H1 (cell line): ENCODE data around the gene POLE. TPM values are rescaled to one million over a fixed set of nuclear protein-coding genes. Genes with fewer than 3 reads are reported as not detected.

Experiments used
- CTCF ChIA-PET: fragments of 300-600 bp; sonication (Branson Sonifier 250); formaldehyde crosslinking; loops from one replicate; lab custom pipeline; 2021; ENCODE audit not compliant: partially characterized antibody; lab: Charles Lee
- POLR2A ChIA-PET: fragments of 300-600 bp; sonication (Branson Sonifier 250); formaldehyde crosslinking; loops from one replicate; lab custom pipeline; 2021; ENCODE audit warnings: inconsistent platforms; ENCODE audit not compliant: partially characterized antibody; lab: Charles Lee
- DNase-seq, 2 experiments: peaks; one replicate each; pipeline versions ENCODE4 v3.0.0 to v3.0.0-alpha.2; 2010 to 2022; ENCODE audit warnings: low spot score in 2 of 2, low read depth in 1 of 2, mixed read lengths in 1 of 2
- FAIRE-seq: peaks from 2 replicates; lab custom pipeline; 2011; peaks lifted over from hg19 to GRCh38; lab: Jason Lieb, UNC
- H2AFZ ChIP-seq: 2 replicates; pipeline ENCODE4 v1.8.1; 2012; ENCODE audit warnings: low read length, inconsistent platforms
- H2AK5ac ChIP-seq: 2 replicates; pipeline ENCODE4 v1.6.1; 2013; ENCODE audit warnings: low read depth, low read length
- H2BK120ac ChIP-seq: replicated peaks from 2 replicates; pipeline ENCODE3; 2013; ENCODE audit warnings: low read depth, low read length, inconsistent platforms
- H2BK12ac ChIP-seq: 2 replicates; pipeline ENCODE4 v1.6.1; 2013; ENCODE audit warnings: low read depth, low read length
- H2BK15ac ChIP-seq: 2 replicates; pipeline ENCODE4 v1.6.1; 2013; ENCODE audit warnings: low read length
- H2BK20ac ChIP-seq: 2 replicates; pipeline ENCODE4 v1.6.1; 2013; ENCODE audit warnings: low read length
- H2BK5ac ChIP-seq: 2 replicates; pipeline ENCODE4 v1.6.1; 2013; ENCODE audit warnings: low read depth, low read length
- H3K14ac ChIP-seq: 2 replicates; pipeline ENCODE4 v1.6.1; 2013; ENCODE audit warnings: inconsistent platforms; ENCODE audit not compliant: insufficient read length
- H3K18ac ChIP-seq: 2 replicates; pipeline ENCODE4 v1.6.1; 2013; ENCODE audit warnings: low read length; ENCODE audit errors: extremely low read depth
- H3K23ac ChIP-seq: 2 replicates; pipeline ENCODE4 v1.6.1; 2013; ENCODE audit warnings: inconsistent platforms; ENCODE audit not compliant: insufficient read length
- H3K23me2 ChIP-seq: 2 replicates; pipeline ENCODE4 v1.6.1; 2013; ENCODE audit warnings: low read depth, low read length
- H3K27ac ChIP-seq: 2 replicates; pipeline ENCODE4 v1.6.1; 2011; ENCODE audit warnings: low read depth, low read length, inconsistent platforms
- H3K27me3 ChIP-seq, 4 experiments: replicated peaks in 1 of 4; 1 replicate in 1 of 4; 2 replicates in 3 of 4; pipeline versions ENCODE4 v1.6.1 to v1.8.1; 2011 to 2013; ENCODE audit warnings: low read length in 3 of 4, mild to moderate bottlenecking in 3 of 4, inconsistent platforms in 2 of 4, mixed read lengths in 2 of 4, moderate library complexity in 1 of 4; ENCODE audit not compliant: control insufficient read depth in 3 of 4, insufficient read depth in 3 of 4; ENCODE audit errors: extremely low read depth in 1 of 4
- H3K36me3 ChIP-seq, 4 experiments: 2 replicates each; pipeline versions ENCODE4 v1.6.1 to v1.8.1; 2011 to 2013; ENCODE audit warnings: mild to moderate bottlenecking in 4 of 4, low read length in 3 of 4, moderate library complexity in 2 of 4, control low read depth in 1 of 4, inconsistent platforms in 1 of 4; ENCODE audit not compliant: insufficient read depth in 4 of 4, control insufficient read depth in 2 of 4
- H3K4ac ChIP-seq: replicated peaks from 2 replicates; pipeline ENCODE3; 2013; ENCODE audit warnings: low read length, low read depth, mixed read lengths, inconsistent platforms; ENCODE audit not compliant: insufficient read length
- H3K4me1 ChIP-seq, 4 experiments: replicated peaks in 1 of 4; 1 replicate in 1 of 4; 2 replicates in 3 of 4; pipeline versions ENCODE4 v1.6.1 to v1.8.1; 2011 to 2013; ENCODE audit warnings: low read length in 3 of 4, inconsistent platforms in 2 of 4, mixed read lengths in 1 of 4; ENCODE audit not compliant: insufficient read depth in 4 of 4, control insufficient read depth in 3 of 4
- H3K4me2 ChIP-seq, 2 experiments: 2 replicates each; pipeline versions ENCODE4 v1.6.1 to v1.8.1; 2011 to 2013; ENCODE audit warnings: low read depth in 2 of 2, low read length in 2 of 2, control low read depth in 1 of 2, inconsistent platforms in 1 of 2, mild to moderate bottlenecking in 1 of 2; ENCODE audit not compliant: insufficient read depth in 1 of 2
- H3K4me3 ChIP-seq, 4 experiments: fragments of 200-600, 300-600 bp in 1 of 4; sonication (generic), shearing (Covaris generic), sonication (Bioruptor Twin) in 1 of 4; 2 replicates each; pipeline versions ENCODE4 v1.5.1 to v1.8.1; 2011 to 2016; ENCODE audit warnings: low read length in 4 of 4, low read depth in 3 of 4, control low read depth in 2 of 4, inconsistent platforms in 2 of 4, mild to moderate bottlenecking in 2 of 4, mixed read lengths in 1 of 4, moderate library complexity in 1 of 4; ENCODE audit not compliant: insufficient read depth in 2 of 4; ENCODE audit errors: extremely low read depth in 1 of 4
- H3K56ac ChIP-seq: replicated peaks from 2 replicates; pipeline ENCODE3; 2013; ENCODE audit warnings: low read depth, mild to moderate bottlenecking, mixed read lengths, low read length, inconsistent platforms; ENCODE audit not compliant: insufficient read length
- H3K79me1 ChIP-seq: 2 replicates; pipeline ENCODE4 v1.6.1; 2013; ENCODE audit warnings: low read depth, low read length, control low read depth
- H3K79me2 ChIP-seq, 2 experiments: 2 replicates each; pipeline versions ENCODE4 v1.6.1 to v1.8.1; 2012 to 2013; ENCODE audit warnings: low read length in 2 of 2, mild to moderate bottlenecking in 2 of 2, inconsistent platforms in 1 of 2; ENCODE audit not compliant: insufficient read depth in 2 of 2, control insufficient read depth in 1 of 2
- H3K9ac ChIP-seq, 4 experiments: replicated peaks in 1 of 4; 1 replicate in 1 of 4; 2 replicates in 3 of 4; pipeline versions ENCODE4 v1.6.1 to v1.8.1; 2011 to 2013; ENCODE audit warnings: low read depth in 3 of 4, low read length in 3 of 4, control low read depth in 2 of 4, mild to moderate bottlenecking in 2 of 4, moderate library complexity in 2 of 4, inconsistent platforms in 1 of 4; ENCODE audit errors: extremely low read depth in 1 of 4
- H3K9me3 ChIP-seq, 2 experiments: 2 replicates each; pipeline versions ENCODE4 v1.6.1 to v1.8.1; 2012 to 2013; ENCODE audit warnings: mild to moderate bottlenecking in 2 of 2, moderate library complexity in 2 of 2, control low read depth in 1 of 2, inconsistent platforms in 1 of 2, low read depth in 1 of 2, low read length in 1 of 2, mixed read lengths in 1 of 2; ENCODE audit not compliant: insufficient read depth in 2 of 2
- H4K20me1 ChIP-seq, 2 experiments: replicated peaks in 1 of 2; 2 replicates each; pipeline versions ENCODE3 to v1.8.1; 2011 to 2013; ENCODE audit warnings: inconsistent platforms in 2 of 2, low read length in 2 of 2, mild to moderate bottlenecking in 1 of 2; ENCODE audit not compliant: insufficient read depth in 2 of 2, control insufficient read depth in 1 of 2
- H4K5ac ChIP-seq: 2 replicates; pipeline ENCODE4 v1.6.1; 2013; ENCODE audit warnings: low read length, low read depth, mixed read lengths, inconsistent platforms; ENCODE audit not compliant: insufficient read length
- H4K8ac ChIP-seq: 2 replicates; pipeline ENCODE4 v1.8.0; 2013; ENCODE audit warnings: mild to moderate bottlenecking, moderate library complexity, low read length, inconsistent platforms; ENCODE audit not compliant: insufficient read depth; ENCODE audit errors: extremely low read depth
- H4K91ac ChIP-seq: replicated peaks from 2 replicates; pipeline ENCODE3; 2013; ENCODE audit warnings: low read length, mixed read lengths, inconsistent platforms; ENCODE audit not compliant: insufficient read length
- BRCA1 ChIP-seq: IDR thresholded peaks from 2 replicates; pipeline ENCODE4 v1.6.1; 2012; ENCODE audit warnings: low read depth, low read length, improper control_type of control experiment
- CEBPB ChIP-seq: IDR thresholded peaks from 2 replicates; pipeline ENCODE4 v1.6.1; 2012; ENCODE audit warnings: low read depth, low read length
- SAP30 ChIP-seq: fragments of 300-600 bp; sonication (generic); IDR thresholded peaks from 2 replicates; pipeline ENCODE4 v1.7.1; 2012; ENCODE audit warnings: low read length, moderate library complexity, mild to moderate bottlenecking, inconsistent platforms; ENCODE audit not compliant: insufficient read depth, insufficient replicate concordance
- SIX5 ChIP-seq: IDR thresholded peaks from 2 replicates; pipeline ENCODE4 v1.6.1; 2011; ENCODE audit warnings: mild to moderate bottlenecking, low read depth, low read length
- TAF1 ChIP-seq: IDR thresholded peaks from 2 replicates; pipeline ENCODE4 v1.6.1; 2011; ENCODE audit warnings: mild to moderate bottlenecking, low read depth, low read length
- WGBS, 2 experiments: shearing (Covaris generic) in 1 of 2; methylation state at CpG; one replicate each; pipeline versions ENCODE4 v1.1.6 to v1.1.7; 2013 to 2015; ENCODE audit warnings: low lambda C conversion rate in 2 of 2, mixed read lengths in 2 of 2, inconsistent platforms in 1 of 2, low coverage in 1 of 2, missing lambda C conversion rate in 1 of 2; ENCODE audit not compliant: insufficient replicate concordance in 2 of 2, insufficient coverage in 1 of 2, insufficient read length in 1 of 2; ENCODE audit errors: extremely low coverage in 1 of 2, missing lambda C conversion rate in 1 of 2; 5-methylcytosine and 5-hydroxymethylcytosine counted together
- polyA plus RNA-seq, 7 experiments: library from polyadenylated mRNA; depleted of rRNA in 3 of 7; stranded (reverse) in 5 of 7; unstranded in 2 of 7; fragments of >200 nt in 5 of 7; fragments of 200-250 nt in 2 of 7; gene quantifications; 1 replicate in 5 of 7; 2 replicates in 1 of 7; 4 replicates in 1 of 7; pipeline versions ENCODE4 v1.2.1 to v1.2.3, GENCODE V29; 2011 to 2013; ENCODE audit warnings: missing spikeins in 2 of 7, mixed read lengths in 2 of 7
- total RNA-seq: library from RNA; stranded (reverse); fragmentation: NEBNext Ultra II Directional; extraction: Animal tissue kit (Norgen Biotek cat#: 25700); gene quantifications from 2 replicates; pipeline ENCODE4 v1.2.1, GENCODE V29; 2021

Gene POLE
- total and polyA plus RNA-seq, 2 of the 8 experiments (the other 6 are each of a cell fraction or from before 2014, with no cell fraction given): 59.7 to 115 TPM

- no peak overlapping the region for H4K91ac ChIP-seq
- no peak overlapping the region for H3K4me3 ChIP-seq
- no peak overlapping the region for H2BK12ac ChIP-seq
- H2AFZ ChIP-seq: no peak overlapping the region
- no peak overlapping the region for H3K18ac ChIP-seq
- H3K9ac ChIP-seq: no peak overlapping the region
- peaks cover 0 to 8% of the 10 kb centered on the region in 2 experiments; a peak in 1 of 4 replicates for H3K9me3 ChIP-seq
- no peak overlapping the region for H3K27ac ChIP-seq
- H3K79me1 ChIP-seq: no peaks in the 10 kb centered on the region
- POLR2A ChIA-PET: interaction anchor here (0.9 to 3.1 kb wide), 4 partner anchors 10 to 46 kb away, joined by 3 to 17 read pairs (median 6); partner anchors contain the start of gene PGAM5
- H3K23ac ChIP-seq: no peak overlapping the region
- 94% methylated on average over 7 of the region's 7 CpGs; no CpG with 5 or more reads in 1 of the 2 experiments for WGBS, 2 experiments
- H3K4me1 ChIP-seq: no peaks in the 10 kb centered on the region; a peak in 1 of 7 replicates
- H2AK5ac ChIP-seq: no peak overlapping the region
- H3K56ac ChIP-seq: no peak overlapping the region
- H2BK120ac ChIP-seq: no peak overlapping the region
- no peak overlapping the region for H4K5ac ChIP-seq
- H3K4ac ChIP-seq: no peak overlapping the region
- no peak overlapping the region for H4K8ac ChIP-seq
- H3K4me2 ChIP-seq: no peak overlapping the region
- H3K36me3 ChIP-seq: peaks cover 31 to 88% (median 66%) of the 10 kb centered on the region in 4 experiments
- H2BK5ac ChIP-seq: no peak overlapping the region
- DNase-seq: no peak
- TF ChIP-seq CEBPB: no peak
- TF ChIP-seq BRCA1: no peak
- TF ChIP-seq SAP30: no peak
- no peak for TF ChIP-seq SIX5
- no peak for TF ChIP-seq TAF1
- no peaks in the 10 kb centered on the region for H3K23me2 ChIP-seq
- no peak overlapping the region for H2BK15ac ChIP-seq
- peaks cover 4 to 13% of the 10 kb centered on the region in 2 experiments for H4K20me1 ChIP-seq
- FAIRE-seq: no peak
- no peaks in the 10 kb centered on the region for H3K27me3 ChIP-seq
- no peak overlapping the region for H2BK20ac ChIP-seq
- CTCF ChIA-PET: no interaction called here
- H3K14ac ChIP-seq: no peak overlapping the region
- no peaks in the 10 kb centered on the region; a peak in 1 of 4 replicates for H3K79me2 ChIP-seq
These were observed 41.4 kb upstream of the POLE start for GRCh38 chr12:132728502-132728901.
